GM18867 (cell line): Measurements from ENCODE around the gene TNFAIP6.
A peak's percentile ranks its signal among the peaks of the same experiment; 100 is the strongest.

Experiments
- ATAC-seq: cut with Tn5 transposase; IDR thresholded peaks from one replicate; pipeline ENCODE4 v1.9.1; 2021; ENCODE audit warnings: mild to moderate bottlenecking, moderate library complexity; ENCODE audit not compliant: unreplicated experiment

Gene TNFAIP6

GRCh38 chr2:151359768-151360461, 2.5 kb downstream of the TNFAIP6 start:
- ATAC-seq: no peak

GRCh38 chr2:151361674-151362370, 4.4 kb downstream of the TNFAIP6 start:
- no peak for ATAC-seq

- no peak for ATAC-seq
Measured at GRCh38 chr2:151363709-151364108, 6.3 kb downstream of the TNFAIP6 start.

GRCh38 chr2:151367571-151367970, 10.2 kb downstream of the TNFAIP6 start:
- ATAC-seq: no peak

GRCh38 chr2:151374436-151374835, 17.0 kb downstream of the TNFAIP6 start:
- ATAC-seq: peak; percentile 97

GRCh38 chr2:151379169-151379568, 21.8 kb downstream of the TNFAIP6 start:
- ATAC-seq: no peak

- ATAC-seq: no peak
Measured at GRCh38 chr2:151380580-151381235, 23.3 kb downstream of the TNFAIP6 start.

GRCh38 chr2:151381266-151381665, 23.9 kb downstream of the TNFAIP6 start:
- no peak for ATAC-seq

GRCh38 chr2:151388011-151388410, 30.6 kb downstream of the TNFAIP6 start:
- ATAC-seq: no peak

GRCh38 chr2:151391436-151391835, 34.0 kb downstream of the TNFAIP6 start:
- no peak for ATAC-seq

GRCh38 chr2:151394509-151394908, 37.1 kb downstream of the TNFAIP6 start:
- no peak for ATAC-seq

- ATAC-seq: no peak
Measured at GRCh38 chr2:151395509-151396374, 38.4 kb downstream of the TNFAIP6 start.

GRCh38 chr2:151399981-151400380, 42.6 kb downstream of the TNFAIP6 start:
- ATAC-seq: no peak

- no peak for ATAC-seq
Measured at GRCh38 chr2:151401149-151401548, 43.8 kb downstream of the TNFAIP6 start.

GRCh38 chr2:151403914-151404313, 46.5 kb downstream of the TNFAIP6 start:
- ATAC-seq: no peak

GRCh38 chr2:151405376-151405775, 48.0 kb downstream of the TNFAIP6 start:
- ATAC-seq: no peak

- no peak for ATAC-seq
Measured at GRCh38 chr2:151407281-151407680, 49.9 kb downstream of the TNFAIP6 start.

- ATAC-seq: no peak
Measured at GRCh38 chr2:151408788-151409600, 51.6 kb downstream of the TNFAIP6 start.

- peak; percentile 93 for ATAC-seq
Measured at GRCh38 chr2:151409601-151410484, 52.5 kb downstream of the TNFAIP6 start, which contains the start of gene RIF1. RIF1 (plus strand) TSS chr2:151409902; CDS start chr2:151410424, 522 bp downstream.
